ENCODE data around the gene HOXA3. TPM values are rescaled to one million over a fixed set of nuclear protein-coding genes. Genes with fewer than 3 reads are reported as not detected.

The HOXA3 gene
- total RNA-seq, 1 donor from 2014 or later = not detected

GRCh38 chr7:27191833-27192545, 39.6 kb upstream of the HOXA3 start:
- Histone ChIP-seq H3K27ac (ENCODE audit: low read depth, low read length) (no peak overlapping the region), H4K20me1 (ENCODE audit: insufficient read depth, low read length) (peaks cover 11% of the 10 kb centered on the region), H3K36me3 (ENCODE audit: insufficient read depth, low read length) (no peaks in the 10 kb centered on the region), H3K4me3 (ENCODE audit: insufficient read depth, low read depth, low read length) (no peak overlapping the region), H3K79me2 (ENCODE audit: insufficient read depth, low read length) (no peaks in the 10 kb centered on the region), H2AFZ (ENCODE audit: low read depth, low read length) (no peak overlapping the region), H3K27me3 (ENCODE audit: insufficient read depth, low read length) (peaks cover 98% of the 10 kb centered on the region), H3K9ac (ENCODE audit: low read length) (no peak overlapping the region), H3K4me1 (ENCODE audit: insufficient read depth, low read length) (peaks cover 3% of the 10 kb centered on the region), H3K9me3 (ENCODE audit: insufficient read depth, low read depth, low read length) (peaks cover 3% of the 10 kb centered on the region), H3K4me2 (ENCODE audit: low read length) (peak overlapping the region; percentile 62)
- Mint-ChIP-seq H3K27ac (ENCODE audit: unreplicated experiment) (peak overlapping the region; percentile 26), H3K27me3 (ENCODE audit: low read depth, unreplicated experiment) (peaks cover 89% of the 10 kb centered on the region), H3K36me3 (ENCODE audit: low read depth, unreplicated experiment) (no peaks in the 10 kb centered on the region), H3K4me3 (ENCODE audit: unreplicated experiment) (no peak overlapping the region), H3K9me3 (ENCODE audit: unreplicated experiment) (peaks cover 15% of the 10 kb centered on the region), H3K4me1 (ENCODE audit: low read depth, unreplicated experiment) (no peaks in the 10 kb centered on the region)
- FAIRE-seq (no peak), DNase-seq (ENCODE audit: low read depth) (no peak)
- TF ChIP-seq CTCF (IDR thresholded peaks at IDR 0.05; ENCODE audit: insufficient read depth, low read depth, low read length) (no peak), EZH2 (IDR thresholded peaks at IDR 0.05; ENCODE audit: insufficient read depth, low read length) (peak; percentile 82)

GRCh38 chr7:27191161-27191731, 38.9 kb upstream of the HOXA3 start:
- DNase-seq (ENCODE audit: low read depth) (no peak), FAIRE-seq (no peak)
- Histone ChIP-seq H3K79me2 (ENCODE audit: insufficient read depth, low read length) (no peaks in the 10 kb centered on the region), H3K27ac (ENCODE audit: low read depth, low read length) (no peak overlapping the region), H4K20me1 (ENCODE audit: insufficient read depth, low read length) (peaks cover 9% of the 10 kb centered on the region), H2AFZ (ENCODE audit: low read depth, low read length) (no peak overlapping the region), H3K4me2 (ENCODE audit: low read length) (no peak overlapping the region), H3K27me3 (ENCODE audit: insufficient read depth, low read length) (peaks cover 99% of the 10 kb centered on the region), H3K4me1 (ENCODE audit: insufficient read depth, low read length) (peaks cover 3% of the 10 kb centered on the region), H3K9ac (ENCODE audit: low read length) (no peak overlapping the region), H3K36me3 (ENCODE audit: insufficient read depth, low read length) (no peaks in the 10 kb centered on the region), H3K9me3 (ENCODE audit: insufficient read depth, low read depth, low read length) (peaks cover 3% of the 10 kb centered on the region), H3K4me3 (ENCODE audit: insufficient read depth, low read depth, low read length) (no peak overlapping the region)
- Mint-ChIP-seq H3K4me3 (ENCODE audit: unreplicated experiment) (no peak overlapping the region), H3K4me1 (ENCODE audit: low read depth, unreplicated experiment) (no peaks in the 10 kb centered on the region), H3K36me3 (ENCODE audit: low read depth, unreplicated experiment) (no peaks in the 10 kb centered on the region), H3K27ac (ENCODE audit: unreplicated experiment) (no peak overlapping the region), H3K9me3 (ENCODE audit: unreplicated experiment) (peaks cover 17% of the 10 kb centered on the region), H3K27me3 (ENCODE audit: low read depth, unreplicated experiment) (peaks cover 90% of the 10 kb centered on the region)
- no peak for TF ChIP-seq EZH2 (IDR thresholded peaks at IDR 0.05; ENCODE audit: insufficient read depth, low read length)
- no peak for TF ChIP-seq CTCF (IDR thresholded peaks at IDR 0.05; ENCODE audit: insufficient read depth, low read depth, low read length)
